ENCODE data around the gene DIP2C. TPM values are rescaled to one million over a fixed set of nuclear protein-coding genes. Genes with fewer than 3 reads are reported as not detected.

Gene DIP2C
- total RNA-seq, 1 experiment from 2014 or later: 11.4 TPM

- no peak overlapping the region for H3K27ac Mint-ChIP-seq (ENCODE audit: unreplicated experiment)
- H3K9me3 Mint-ChIP-seq (ENCODE audit: unreplicated experiment): no peaks in the 10 kb centered on the region
- DNase-seq: no peak
- H3K9me3 ChIP-seq: 0 out of 2 replicates have a peak, but pooled peaks cover 3% of the 10 kb centered on the region
- POLR2A ChIA-PET: no interaction called here
- no peaks in the 10 kb centered on the region for H3K36me3 ChIP-seq (ENCODE audit: control insufficient read depth, insufficient read depth, low read length)
- H3K36me3 Mint-ChIP-seq (ENCODE audit: insufficient read depth, unreplicated experiment): no peaks in the 10 kb centered on the region
- no peak overlapping the region for H3K4me3 Mint-ChIP-seq (ENCODE audit: unreplicated experiment)
- no peaks in the 10 kb centered on the region; the same call in 1 of the 2 replicates for H3K4me1 ChIP-seq
- no peak overlapping the region for H3K4me3 ChIP-seq (ENCODE audit: low read depth, low read length)
- H3K4me1 Mint-ChIP-seq (ENCODE audit: low read depth, unreplicated experiment): no peaks in the 10 kb centered on the region
- no TSS peak for BruUV-seq (replicated peaks)
- H3K27me3 Mint-ChIP-seq (ENCODE audit: insufficient read depth, unreplicated experiment): no peaks in the 10 kb centered on the region
- intact Hi-C loops (cut with micrococcal nuclease; ENCODE audit: unreplicated experiment): no loop called here
- CTCF ChIA-PET: no interaction called here
- H3K27me3 ChIP-seq (replicated peaks; ENCODE audit: control insufficient read depth, insufficient read depth, low read length): no peaks in the 10 kb centered on the region
- no peak for TF ChIP-seq CTCF (IDR thresholded peaks at IDR 0.05; ENCODE audit: insufficient read depth in 1 of 2, low read depth in 1 of 2, low read length in 1 of 2, severe bottlenecking in 1 of 2, unreplicated experiment in 1 of 2)
These were observed 36.3 kb upstream of the DIP2C start for GRCh38 chr10:725786-726185.

- H3K4me1 ChIP-seq: no peaks in the 10 kb centered on the region; the same call in 1 of the 2 replicates
- DNase-seq: no peak
- no peaks in the 10 kb centered on the region for H3K9me3 Mint-ChIP-seq (ENCODE audit: unreplicated experiment)
- H3K27ac Mint-ChIP-seq (ENCODE audit: unreplicated experiment): no peak overlapping the region
- no TSS peak for BruUV-seq (replicated peaks)
- intact Hi-C loops (cut with micrococcal nuclease; ENCODE audit: unreplicated experiment): no loop called here
- H3K27me3 ChIP-seq (replicated peaks; ENCODE audit: control insufficient read depth, insufficient read depth, low read length): no peaks in the 10 kb centered on the region
- CTCF ChIA-PET: no interaction called here
- no peak overlapping the region for H3K4me3 ChIP-seq (ENCODE audit: low read depth, low read length)
- H3K9me3 ChIP-seq: 0 out of 2 replicates have a peak, but pooled peaks cover 3% of the 10 kb centered on the region
- H3K36me3 Mint-ChIP-seq (ENCODE audit: insufficient read depth, unreplicated experiment): no peaks in the 10 kb centered on the region
- no peaks in the 10 kb centered on the region for H3K4me1 Mint-ChIP-seq (ENCODE audit: low read depth, unreplicated experiment)
- POLR2A ChIA-PET: no interaction called here
- H3K27me3 Mint-ChIP-seq (ENCODE audit: insufficient read depth, unreplicated experiment): no peaks in the 10 kb centered on the region
- H3K36me3 ChIP-seq (ENCODE audit: control insufficient read depth, insufficient read depth, low read length): no peaks in the 10 kb centered on the region
- TF ChIP-seq CTCF (IDR thresholded peaks at IDR 0.05; ENCODE audit: insufficient read depth in 1 of 2, low read depth in 1 of 2, low read length in 1 of 2, severe bottlenecking in 1 of 2, unreplicated experiment in 1 of 2): no peak
- no peak overlapping the region for H3K4me3 Mint-ChIP-seq (ENCODE audit: unreplicated experiment)
These were observed 35.8 kb upstream of the DIP2C start for GRCh38 chr10:725302-725701.

- ChIA-PET CTCF (no interaction called here), POLR2A (no interaction called here)
- no peaks in the 10 kb centered on the region for H3K27me3 Mint-ChIP-seq (ENCODE audit: insufficient read depth, unreplicated experiment)
- Histone ChIP-seq H3K4me3 (ENCODE audit: low read depth, low read length) (no peak overlapping the region), H3K9me3 (0 out of 2 replicates have a peak, but pooled peaks cover 3% of the 10 kb centered on the region), H3K36me3 (ENCODE audit: control insufficient read depth, insufficient read depth, low read length) (no peaks in the 10 kb centered on the region), H3K4me1 (no peaks in the 10 kb centered on the region; the same call in 1 of the 2 replicates), H3K27me3 (replicated peaks; ENCODE audit: control insufficient read depth, insufficient read depth, low read length) (no peaks in the 10 kb centered on the region)
- H3K27ac Mint-ChIP-seq (ENCODE audit: unreplicated experiment): no peak overlapping the region
- intact Hi-C loops (cut with micrococcal nuclease; ENCODE audit: unreplicated experiment): no loop called here
- no peaks in the 10 kb centered on the region for H3K4me1 Mint-ChIP-seq (ENCODE audit: low read depth, unreplicated experiment)
- H3K36me3 Mint-ChIP-seq (ENCODE audit: insufficient read depth, unreplicated experiment): no peaks in the 10 kb centered on the region
- TF ChIP-seq CTCF (IDR thresholded peaks at IDR 0.05; ENCODE audit: insufficient read depth in 1 of 2, low read depth in 1 of 2, low read length in 1 of 2, severe bottlenecking in 1 of 2, unreplicated experiment in 1 of 2): no peak
- H3K4me3 Mint-ChIP-seq (ENCODE audit: unreplicated experiment): no peak overlapping the region
- no peak for DNase-seq
- no peaks in the 10 kb centered on the region for H3K9me3 Mint-ChIP-seq (ENCODE audit: unreplicated experiment)
- BruUV-seq (replicated peaks): no TSS peak
These were observed 34.5 kb upstream of the DIP2C start for GRCh38 chr10:723973-724372.
